Nephron progenitor cell (in vitro differentiated cells): ENCODE measurements around the gene SYNGAP1.
A peak's percentile ranks its signal among the peaks of the same experiment; 100 is the strongest.

Experiments used
- DNase-seq: peaks from one replicate; pipeline ENCODE4 v3.0.0; 2021
- H3K27ac Mint-ChIP-seq: 2 replicates; pipeline ENCODE4 v1.8.0; 2021; ENCODE audit warnings: mild to moderate bottlenecking, moderate library complexity, mixed read lengths
- H3K27me3 Mint-ChIP-seq: 2 replicates; pipeline ENCODE4 v1.8.0; 2021; ENCODE audit warnings: mild to moderate bottlenecking, low read depth, mixed read lengths; ENCODE audit not compliant: poor library complexity
- H3K36me3 Mint-ChIP-seq: 2 replicates; pipeline ENCODE4 v1.8.0; 2021; ENCODE audit warnings: low read depth, mixed read lengths
- H3K4me1 Mint-ChIP-seq: 2 replicates; pipeline ENCODE4 v1.8.0; 2021; ENCODE audit warnings: mixed read lengths
- H3K4me3 Mint-ChIP-seq: 2 replicates; pipeline ENCODE4 v1.8.0; 2021; ENCODE audit warnings: mild to moderate bottlenecking, moderate library complexity, mixed read lengths
- H3K9me3 Mint-ChIP-seq: 2 replicates; pipeline ENCODE4 v1.8.0; 2021; ENCODE audit warnings: mild to moderate bottlenecking, moderate library complexity, mixed read lengths
- TF ChIP-seq, protein P1 (sequence below): fragments of 200-600 bp; sonication (generic); IDR thresholded peaks from 2 replicates; pipeline ENCODE4 v1.5.0; 2021; ENCODE audit warnings: antibody characterized with exemption

SYNGAP1 gene

DNA sequence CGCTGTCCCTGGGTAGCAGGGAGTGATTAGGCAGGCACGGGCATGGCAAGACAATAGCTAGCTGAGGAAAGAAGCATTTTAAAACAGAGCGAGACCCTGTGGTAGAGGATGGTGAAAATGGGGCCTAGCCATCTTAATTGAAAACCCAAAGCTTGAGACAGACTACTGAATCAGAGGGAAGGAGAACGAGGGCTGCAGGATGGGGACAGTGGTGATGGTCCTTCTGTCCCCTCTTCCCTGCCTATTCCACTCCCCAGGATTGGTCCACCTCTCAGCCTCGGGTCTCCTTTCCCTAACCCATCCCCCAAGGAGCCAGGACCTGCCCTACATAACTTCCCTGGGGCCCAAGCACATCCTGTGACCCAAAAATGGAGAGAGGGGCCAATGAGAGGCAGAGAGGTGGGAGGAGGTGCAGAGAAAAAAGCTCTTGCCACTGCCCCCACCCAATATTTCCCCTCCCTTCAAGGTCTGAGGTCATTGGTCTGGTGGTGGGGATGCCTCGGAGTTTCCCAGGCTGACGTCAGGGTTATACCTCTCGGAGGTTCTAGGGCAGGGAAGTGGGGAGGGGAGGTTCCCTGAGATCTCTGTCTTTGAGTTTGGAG lies 1.1 kb upstream of the SYNGAP1 start:
- TF ChIP-seq, protein P1, sequence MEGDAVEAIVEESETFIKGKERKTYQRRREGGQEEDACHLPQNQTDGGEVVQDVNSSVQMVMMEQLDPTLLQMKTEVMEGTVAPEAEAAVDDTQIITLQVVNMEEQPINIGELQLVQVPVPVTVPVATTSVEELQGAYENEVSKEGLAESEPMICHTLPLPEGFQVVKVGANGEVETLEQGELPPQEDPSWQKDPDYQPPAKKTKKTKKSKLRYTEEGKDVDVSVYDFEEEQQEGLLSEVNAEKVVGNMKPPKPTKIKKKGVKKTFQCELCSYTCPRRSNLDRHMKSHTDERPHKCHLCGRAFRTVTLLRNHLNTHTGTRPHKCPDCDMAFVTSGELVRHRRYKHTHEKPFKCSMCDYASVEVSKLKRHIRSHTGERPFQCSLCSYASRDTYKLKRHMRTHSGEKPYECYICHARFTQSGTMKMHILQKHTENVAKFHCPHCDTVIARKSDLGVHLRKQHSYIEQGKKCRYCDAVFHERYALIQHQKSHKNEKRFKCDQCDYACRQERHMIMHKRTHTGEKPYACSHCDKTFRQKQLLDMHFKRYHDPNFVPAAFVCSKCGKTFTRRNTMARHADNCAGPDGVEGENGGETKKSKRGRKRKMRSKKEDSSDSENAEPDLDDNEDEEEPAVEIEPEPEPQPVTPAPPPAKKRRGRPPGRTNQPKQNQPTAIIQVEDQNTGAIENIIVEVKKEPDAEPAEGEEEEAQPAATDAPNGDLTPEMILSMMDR, result no peak
- Mint-ChIP-seq H3K27ac (peak overlapping the region; percentile 98), H3K4me1 (peaks cover 90% of the 10 kb centered on the region), H3K27me3 (no peaks in the 10 kb centered on the region), H3K4me3 (peak overlapping the region; percentile 99), H3K9me3 (no peaks in the 10 kb centered on the region), H3K36me3 (peaks cover 33% of the 10 kb centered on the region)
- no peak for DNase-seq

DNA sequence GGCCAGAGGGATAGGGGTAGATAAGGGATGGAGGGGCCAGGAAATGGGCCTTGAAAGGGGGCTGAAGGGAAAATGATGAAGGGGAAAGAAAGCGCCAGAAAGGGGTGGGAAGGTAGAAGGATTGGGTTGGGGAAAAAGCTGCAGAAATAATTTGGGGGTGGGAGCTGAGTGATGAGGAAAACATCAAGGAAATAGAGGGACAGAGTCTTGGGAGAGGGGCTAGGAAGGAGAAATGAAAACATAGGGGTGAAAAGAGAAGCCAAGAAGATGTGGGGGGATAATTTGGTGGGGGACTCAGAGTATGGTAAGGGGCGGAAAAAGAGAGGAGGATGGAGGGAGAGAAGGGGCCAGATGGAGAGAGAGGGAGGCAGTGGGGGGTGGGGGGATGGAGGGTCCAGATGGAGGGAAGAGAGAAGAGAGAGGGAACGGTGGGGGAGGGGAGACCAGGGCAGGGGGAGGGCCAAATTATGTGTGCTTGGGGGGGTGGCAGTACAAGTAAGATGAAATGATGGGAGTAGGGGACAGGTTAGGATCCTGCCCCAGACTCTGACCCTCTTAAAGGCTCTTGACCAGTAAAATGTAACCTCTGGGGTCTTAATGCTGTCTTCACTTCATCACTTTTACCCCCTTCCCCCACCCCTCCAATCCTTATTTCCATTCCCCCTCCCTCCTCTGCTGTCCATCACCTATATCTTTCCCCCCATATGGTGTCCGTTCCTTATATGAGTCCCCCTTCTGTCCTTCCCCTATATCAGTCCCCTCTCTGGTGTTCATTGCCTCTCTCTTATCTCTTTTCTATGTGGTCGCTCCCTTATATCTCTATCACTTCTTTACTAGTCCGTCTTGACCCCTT lies 852 bp downstream of the SYNGAP1 start:
- H3K9me3 Mint-ChIP-seq, result no peaks in the 10 kb centered on the region
- no peaks in the 10 kb centered on the region for H3K27me3 Mint-ChIP-seq
- no peak for DNase-seq
- TF ChIP-seq, protein P1, result no peak
- peaks cover 25% of the 10 kb centered on the region for H3K36me3 Mint-ChIP-seq
- peak overlapping the region; percentile 99 for H3K4me3 Mint-ChIP-seq
- peak overlapping the region; percentile 89 for H3K27ac Mint-ChIP-seq
- peaks cover 90% of the 10 kb centered on the region for H3K4me1 Mint-ChIP-seq

DNA sequence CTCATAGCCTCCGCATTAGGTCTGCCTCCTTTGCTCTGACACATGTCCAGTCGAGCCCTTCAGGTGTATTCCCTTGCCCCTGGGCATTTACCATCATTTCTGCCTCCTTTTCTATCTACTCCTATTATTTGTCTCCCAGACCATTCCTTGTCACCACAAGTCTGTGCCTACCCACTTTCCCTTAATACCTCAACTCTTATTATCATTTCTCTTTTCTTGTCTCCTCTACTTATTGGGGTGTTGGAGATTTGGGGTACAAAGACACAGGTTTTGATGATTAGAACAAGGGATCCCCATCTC lies 1.4 kb downstream of the SYNGAP1 start:
- peak overlapping the region; percentile 99 for H3K4me3 Mint-ChIP-seq
- H3K27me3 Mint-ChIP-seq, result no peaks in the 10 kb centered on the region
- TF ChIP-seq, protein P1, result no peak
- peaks cover 19% of the 10 kb centered on the region for H3K36me3 Mint-ChIP-seq
- no peak for DNase-seq
- peak overlapping the region; percentile 89 for H3K27ac Mint-ChIP-seq
- H3K4me1 Mint-ChIP-seq, result peaks cover 88% of the 10 kb centered on the region
- H3K9me3 Mint-ChIP-seq, result no peaks in the 10 kb centered on the region

DNA sequence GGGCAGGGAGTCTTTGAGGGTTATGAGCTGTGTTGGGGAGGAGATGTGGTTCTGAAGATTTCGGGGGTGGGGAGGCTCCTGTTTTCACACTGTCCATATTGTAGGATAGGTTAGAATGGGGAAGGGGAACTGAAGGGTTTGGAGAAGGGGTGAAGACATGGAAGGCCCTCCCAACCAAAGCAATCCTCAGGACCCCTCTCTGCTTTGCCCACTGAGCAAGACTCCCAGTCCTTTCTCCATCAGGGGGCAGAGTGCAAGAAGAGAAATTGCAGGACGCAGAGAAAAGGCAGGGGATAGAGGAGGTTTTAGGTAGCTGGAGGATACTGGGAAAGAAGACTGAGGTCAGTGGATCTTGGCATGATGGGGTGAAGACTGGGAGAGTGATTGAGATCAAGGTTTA lies 3.9 kb downstream of the SYNGAP1 start:
- no peaks in the 10 kb centered on the region for H3K9me3 Mint-ChIP-seq
- peak overlapping the region; percentile 67 for H3K27ac Mint-ChIP-seq
- H3K4me3 Mint-ChIP-seq, result peak overlapping the region; percentile 90
- H3K4me1 Mint-ChIP-seq, result peaks cover 88% of the 10 kb centered on the region
- TF ChIP-seq, protein P1, result no peak
- H3K36me3 Mint-ChIP-seq, result peaks cover 16% of the 10 kb centered on the region
- no peak for DNase-seq
- no peaks in the 10 kb centered on the region for H3K27me3 Mint-ChIP-seq

DNA sequence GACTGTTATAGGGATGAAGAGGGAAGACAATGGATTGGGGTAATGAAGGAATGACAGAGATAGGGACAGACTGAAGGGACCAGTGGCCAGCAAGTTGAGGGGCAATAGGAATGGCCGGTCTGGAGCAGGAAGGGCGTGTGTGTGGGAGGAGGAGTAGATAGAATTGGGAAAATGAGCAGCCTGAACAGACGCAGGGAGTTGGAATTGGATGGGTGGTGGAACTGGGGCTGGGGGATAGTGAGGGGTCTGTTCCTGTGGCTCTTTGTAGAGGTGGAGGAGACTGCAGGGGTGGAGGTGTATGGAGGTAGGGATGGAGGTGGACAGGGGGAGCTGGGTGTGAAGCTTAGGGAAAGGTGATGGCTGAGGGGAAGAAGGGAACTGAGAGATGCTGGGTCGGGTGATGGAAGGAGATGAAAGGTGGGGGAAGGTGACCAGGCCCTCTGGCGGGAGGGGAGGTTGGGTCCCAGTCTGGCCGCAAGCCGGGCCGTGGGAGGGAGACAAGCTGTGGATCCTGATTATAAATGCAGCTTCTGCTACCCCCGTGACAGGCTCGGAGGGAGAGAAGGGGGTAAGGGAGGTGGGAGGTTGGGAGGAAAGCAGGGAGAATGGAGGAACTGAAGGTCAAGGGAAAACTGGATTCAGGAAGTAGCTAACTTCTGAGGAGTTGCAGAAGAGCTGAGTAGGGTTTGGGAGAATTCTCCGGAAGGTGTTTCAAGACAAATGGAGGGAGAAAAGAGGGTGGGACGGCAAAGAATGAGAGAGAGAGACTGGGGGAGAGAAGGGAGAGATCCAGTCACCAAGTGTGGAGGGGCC lies 5.2 kb downstream of the SYNGAP1 start:
- H3K9me3 Mint-ChIP-seq, result no peaks in the 10 kb centered on the region
- TF ChIP-seq, protein P1, result no peak
- peak overlapping the region; percentile 90 for H3K4me3 Mint-ChIP-seq
- peak overlapping the region; percentile 67 for H3K27ac Mint-ChIP-seq
- DNase-seq, result no peak
- H3K4me1 Mint-ChIP-seq, result peaks cover 89% of the 10 kb centered on the region
- peaks cover 16% of the 10 kb centered on the region for H3K36me3 Mint-ChIP-seq
- H3K27me3 Mint-ChIP-seq, result no peaks in the 10 kb centered on the region
